ENCODE data around the gene CBY1. TPM values are rescaled to one million over a fixed set of nuclear protein-coding genes. Genes with fewer than 3 reads are reported as not detected.

The CBY1 gene
- polyA plus RNA-seq, 1 donor: 59.4 TPM

GRCh38 chr22:38721551-38721950, 65.1 kb downstream of the CBY1 start:
- no peak for DNase-seq

Other genes with a start within 250 kb of the CBY1 start
- gene KCNJ4, start 201.4 kb upstream of the CBY1 start, polyA plus RNA-seq (ENCODE audit: insufficient read length): 0.18 TPM
- 11.0 TPM for gene KDELR3, start 188.5 kb upstream of the CBY1 start, polyA plus RNA-seq (ENCODE audit: insufficient read length)
- 1,227 TPM for gene DDX17, start 150.3 kb upstream of the CBY1 start, polyA plus RNA-seq (ENCODE audit: insufficient read length)
- 8.1 TPM for gene DMC1, start 86.5 kb upstream of the CBY1 start, polyA plus RNA-seq (ENCODE audit: insufficient read length)
- gene FAM227A, start 246 bp upstream of the CBY1 start, polyA plus RNA-seq (ENCODE audit: insufficient read length): 12.0 TPM
- 101 TPM for gene TOMM22, start 25.3 kb downstream of the CBY1 start, polyA plus RNA-seq (ENCODE audit: insufficient read length)
- gene JOSD1, start 44.3 kb downstream of the CBY1 start, polyA plus RNA-seq (ENCODE audit: insufficient read length): 44.8 TPM
- gene GTPBP1, start 49.3 kb downstream of the CBY1 start, polyA plus RNA-seq (ENCODE audit: insufficient read length): 53.6 TPM
- 60.7 TPM for gene SUN2, start 99.4 kb downstream of the CBY1 start, polyA plus RNA-seq (ENCODE audit: insufficient read length)
- gene DNAL4, start 137.5 kb downstream of the CBY1 start, polyA plus RNA-seq (ENCODE audit: insufficient read length): 30.2 TPM
- 4.2 TPM for gene NPTXR, start 187.4 kb downstream of the CBY1 start, polyA plus RNA-seq (ENCODE audit: insufficient read length)
- 35.9 TPM for gene CBX6, start 215.6 kb downstream of the CBY1 start, polyA plus RNA-seq (ENCODE audit: insufficient read length)